ENCODE data around the gene DCUN1D2.

DNA sequence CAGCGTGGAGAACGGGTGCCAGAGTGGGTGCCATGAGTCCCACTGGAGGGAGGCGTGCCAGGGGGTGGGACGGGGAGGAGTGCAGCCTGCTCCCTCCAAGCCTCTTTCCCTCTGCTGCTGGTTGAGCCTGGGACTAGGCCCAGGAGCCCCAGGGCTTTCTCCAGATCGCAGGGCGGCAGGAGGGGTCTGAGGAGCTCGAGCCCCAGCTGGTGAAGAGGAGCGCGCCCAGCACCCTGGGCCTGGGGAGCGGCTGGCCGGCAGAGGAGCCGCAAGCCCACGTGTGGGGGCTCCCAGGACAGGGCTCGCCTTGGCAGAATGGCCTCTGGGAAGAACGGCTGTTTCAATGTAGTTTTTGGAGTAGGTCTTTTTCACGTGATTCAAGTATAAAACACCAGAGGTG is 12.2 kb upstream of the DCUN1D2 start:
- TF ChIP-seq CTCF (IDR thresholded peaks at IDR 0.05) (no peak), POLR2A (IDR thresholded peaks at IDR 0.05) (no peak)

Measured in testis (tissue), 2 donors.